ENCODE data around the gene LRRC47. TPM values are rescaled to one million over a fixed set of nuclear protein-coding genes. Genes with fewer than 3 reads are reported as not detected.

LRRC47 gene
- polyA plus RNA-seq, 1 experiment = 17.7 TPM

DNA sequence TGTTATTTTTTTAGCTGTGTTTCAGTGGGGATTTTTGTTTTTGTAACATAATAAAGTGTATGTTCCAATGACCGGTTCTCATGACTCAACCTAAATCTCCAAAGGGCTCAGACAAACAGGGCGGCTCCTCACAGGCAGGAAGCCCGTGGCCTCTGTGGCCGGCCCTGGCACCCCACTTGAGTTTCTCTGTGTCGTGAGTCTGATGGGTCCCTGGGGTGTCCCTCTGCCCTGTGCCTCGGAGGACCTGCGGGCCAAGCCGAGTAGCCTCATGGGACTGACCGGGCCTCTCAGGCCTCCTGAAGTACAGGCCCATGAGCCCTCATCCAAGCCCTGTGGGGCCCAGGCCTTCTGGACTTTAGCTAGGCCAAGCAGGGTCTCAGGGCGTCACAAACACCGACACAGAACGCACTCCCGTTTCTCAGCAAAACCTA, 60.2 kb downstream of the LRRC47 start:
- no peak for DNase-seq (ENCODE audit: low read depth)
- no peak overlapping the region for H3K4me3 ChIP-seq (ENCODE audit: low read depth, low read length)
- CTCF ChIA-PET = interaction anchor here (0.7 kb wide), 1 partner anchor 12 kb away, joined by 3 read pairs; no protein-coding TSS in a partner anchor
- H3K36me3 ChIP-seq (ENCODE audit: control insufficient read depth, insufficient read depth, low read length) = peaks cover 10% of the 10 kb centered on the region
- POLR2A ChIA-PET = no interaction called here
- TF ChIP-seq, protein P1, sequence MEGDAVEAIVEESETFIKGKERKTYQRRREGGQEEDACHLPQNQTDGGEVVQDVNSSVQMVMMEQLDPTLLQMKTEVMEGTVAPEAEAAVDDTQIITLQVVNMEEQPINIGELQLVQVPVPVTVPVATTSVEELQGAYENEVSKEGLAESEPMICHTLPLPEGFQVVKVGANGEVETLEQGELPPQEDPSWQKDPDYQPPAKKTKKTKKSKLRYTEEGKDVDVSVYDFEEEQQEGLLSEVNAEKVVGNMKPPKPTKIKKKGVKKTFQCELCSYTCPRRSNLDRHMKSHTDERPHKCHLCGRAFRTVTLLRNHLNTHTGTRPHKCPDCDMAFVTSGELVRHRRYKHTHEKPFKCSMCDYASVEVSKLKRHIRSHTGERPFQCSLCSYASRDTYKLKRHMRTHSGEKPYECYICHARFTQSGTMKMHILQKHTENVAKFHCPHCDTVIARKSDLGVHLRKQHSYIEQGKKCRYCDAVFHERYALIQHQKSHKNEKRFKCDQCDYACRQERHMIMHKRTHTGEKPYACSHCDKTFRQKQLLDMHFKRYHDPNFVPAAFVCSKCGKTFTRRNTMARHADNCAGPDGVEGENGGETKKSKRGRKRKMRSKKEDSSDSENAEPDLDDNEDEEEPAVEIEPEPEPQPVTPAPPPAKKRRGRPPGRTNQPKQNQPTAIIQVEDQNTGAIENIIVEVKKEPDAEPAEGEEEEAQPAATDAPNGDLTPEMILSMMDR (IDR thresholded peaks at IDR 0.05; ENCODE audit: insufficient read depth, low read depth, low read length) = no peak
- H3K27me3 ChIP-seq (ENCODE audit: control insufficient read depth, insufficient read depth, low read length) = no peaks in the 10 kb centered on the region; the same call in 1 of the 2 replicates

DNA sequence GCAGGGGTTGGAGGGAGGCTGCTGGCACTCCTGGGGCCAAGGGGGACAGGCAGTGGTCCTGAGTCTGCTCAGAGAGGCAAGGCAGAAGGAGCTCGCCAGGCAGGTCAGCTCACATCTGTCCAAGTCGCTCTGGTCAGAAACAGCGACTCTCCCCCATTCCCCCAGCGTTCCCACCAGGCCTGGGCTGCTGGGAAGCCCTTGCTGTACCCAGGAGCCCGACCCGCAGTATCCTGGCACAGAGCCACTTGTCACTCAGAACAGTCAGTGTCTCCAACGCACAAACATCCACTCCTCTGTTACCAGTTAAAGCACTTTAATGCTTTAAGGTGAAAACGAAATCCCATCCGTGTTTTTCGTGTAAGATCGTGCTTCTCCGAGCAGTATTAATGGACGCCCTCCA, 60.6 kb downstream of the LRRC47 start:
- TF ChIP-seq, protein P1 (IDR thresholded peaks at IDR 0.05; ENCODE audit: insufficient read depth, low read depth, low read length) = no peak
- Histone ChIP-seq H3K36me3 (ENCODE audit: control insufficient read depth, insufficient read depth, low read length) (peaks cover 10% of the 10 kb centered on the region), H3K4me3 (ENCODE audit: low read depth, low read length) (no peak overlapping the region), H3K27me3 (ENCODE audit: control insufficient read depth, insufficient read depth, low read length) (no peaks in the 10 kb centered on the region; the same call in 1 of the 2 replicates)
- DNase-seq (ENCODE audit: low read depth) = no peak
- ChIA-PET CTCF (interaction anchor here (3.7 kb wide), 1 partner anchor 11 kb away, joined by 30 read pairs; no protein-coding TSS in a partner anchor), POLR2A (no interaction called here)

DNA sequence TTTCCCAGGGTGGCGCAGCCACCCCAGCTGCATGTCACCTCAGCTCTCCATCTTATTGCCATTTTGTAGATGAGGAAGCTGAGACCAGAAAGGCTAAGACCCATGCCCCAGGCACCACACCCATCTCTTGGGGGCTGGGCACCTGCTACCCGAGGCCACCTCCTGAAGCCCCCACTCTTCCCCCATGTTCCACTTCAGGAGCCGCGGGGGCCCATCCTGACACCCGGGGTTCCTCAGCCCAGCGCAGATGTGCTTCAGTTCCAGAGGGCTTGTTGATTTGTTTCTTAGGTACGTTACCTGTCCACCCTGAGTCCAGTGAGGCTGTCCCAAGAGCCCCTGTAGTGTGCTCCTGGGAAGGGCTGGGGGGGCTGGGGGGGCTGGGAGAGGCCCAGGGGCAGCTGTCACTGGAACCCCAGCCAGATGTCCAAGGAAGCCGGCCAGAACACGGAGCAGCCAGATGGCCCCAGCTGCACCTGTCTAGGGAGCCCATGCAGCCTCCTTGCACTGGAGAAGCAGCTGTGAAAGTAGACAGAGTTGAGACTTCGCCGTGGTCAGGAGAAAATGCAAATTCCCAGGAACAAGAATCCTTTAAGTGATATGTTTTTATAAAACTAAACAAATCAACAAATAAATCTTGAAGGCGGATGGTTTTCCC, 61.1 kb downstream of the LRRC47 start:
- no peaks in the 10 kb centered on the region; the same call in 1 of the 2 replicates for H3K27me3 ChIP-seq (ENCODE audit: control insufficient read depth, insufficient read depth, low read length)
- no peak for DNase-seq (ENCODE audit: low read depth)
- ChIA-PET POLR2A (interaction anchor here (0.6 kb wide), 1 partner anchor 75 kb away, joined by 3 read pairs; no protein-coding TSS in a partner anchor), CTCF (interaction anchor here (3.7 kb wide), 1 partner anchor 11 kb away, joined by 30 read pairs; no protein-coding TSS in a partner anchor)
- H3K4me3 ChIP-seq (ENCODE audit: low read depth, low read length) = no peak overlapping the region
- peaks cover 9% of the 10 kb centered on the region for H3K36me3 ChIP-seq (ENCODE audit: control insufficient read depth, insufficient read depth, low read length)
- TF ChIP-seq, protein P1 (IDR thresholded peaks at IDR 0.05; ENCODE audit: insufficient read depth, low read depth, low read length) = no peak

DNA sequence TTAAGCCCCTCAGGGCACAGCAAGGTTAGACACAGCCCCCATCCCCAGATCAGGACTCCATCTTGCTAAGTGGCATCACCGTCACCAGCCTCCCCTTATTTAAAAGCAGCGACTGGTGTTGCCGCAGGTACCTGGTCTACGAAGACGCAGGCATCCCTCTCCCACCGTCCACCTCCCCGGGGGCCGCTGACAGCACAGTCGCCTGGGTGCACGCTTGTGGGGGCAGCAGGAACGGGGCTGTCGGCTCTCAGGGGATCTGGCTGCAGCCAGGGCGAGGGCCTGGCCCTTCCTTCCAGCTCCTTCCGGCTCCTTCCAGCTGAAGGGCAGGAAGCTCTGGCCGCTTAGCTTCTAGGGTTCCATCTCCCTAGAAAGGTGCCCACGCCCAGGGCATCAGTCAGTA, 61.7 kb downstream of the LRRC47 start:
- Histone ChIP-seq H3K36me3 (ENCODE audit: control insufficient read depth, insufficient read depth, low read length) (peaks cover 8% of the 10 kb centered on the region), H3K27me3 (ENCODE audit: control insufficient read depth, insufficient read depth, low read length) (no peaks in the 10 kb centered on the region; the same call in 1 of the 2 replicates), H3K4me3 (ENCODE audit: low read depth, low read length) (no peak overlapping the region)
- DNase-seq (ENCODE audit: low read depth) = no peak
- CTCF ChIA-PET = interaction anchor here (3.7 kb wide), 1 partner anchor 10 kb away, joined by 30 read pairs; no protein-coding TSS in a partner anchor
- POLR2A ChIA-PET = interaction anchor here (0.6 kb wide), 1 partner anchor 75 kb away, joined by 3 read pairs; no protein-coding TSS in a partner anchor
- TF ChIP-seq, protein P1 (IDR thresholded peaks at IDR 0.05; ENCODE audit: insufficient read depth, low read depth, low read length) = no peak

DNA sequence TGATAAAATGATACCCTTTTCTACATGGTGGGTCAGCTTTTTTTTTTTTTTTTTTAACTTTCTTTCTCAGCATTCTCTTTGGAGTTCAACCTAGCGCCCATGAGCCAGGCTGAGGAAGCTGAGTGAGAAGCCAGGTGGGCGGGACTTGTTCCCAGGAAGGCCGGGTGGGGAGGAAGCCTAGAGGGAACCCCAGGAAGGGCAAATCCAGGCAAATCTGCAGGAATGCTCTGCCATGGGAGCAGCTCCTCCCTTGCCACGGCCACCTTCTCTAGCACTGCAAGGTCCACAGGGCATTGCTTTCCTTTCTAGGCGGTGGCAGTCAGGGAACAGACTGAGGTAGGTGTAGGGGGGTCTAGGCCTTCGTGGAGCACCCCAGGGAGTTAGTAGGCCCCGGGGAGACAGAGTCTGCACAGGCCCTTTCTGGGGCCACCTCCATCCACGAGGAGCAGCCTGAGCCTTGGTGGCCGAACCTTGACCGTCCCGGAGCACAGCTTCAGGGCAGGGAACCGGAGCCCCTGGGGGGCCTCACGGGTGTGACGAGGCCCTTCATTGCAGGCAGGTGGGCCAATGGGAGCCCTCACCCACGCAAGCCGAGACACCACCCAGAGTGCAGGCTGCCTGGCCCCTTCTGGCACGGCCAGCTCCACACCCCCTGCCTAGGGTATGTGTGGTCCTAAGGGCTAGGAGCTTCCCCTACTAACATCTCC, 62.3 kb downstream of the LRRC47 start:
- no peak overlapping the region for H3K4me3 ChIP-seq (ENCODE audit: low read depth, low read length)
- no peaks in the 10 kb centered on the region; the same call in 1 of the 2 replicates for H3K27me3 ChIP-seq (ENCODE audit: control insufficient read depth, insufficient read depth, low read length)
- POLR2A ChIA-PET = interaction anchor here (0.5 kb wide), 1 partner anchor 281 kb away, joined by 3 read pairs; no protein-coding TSS in a partner anchor
- peaks cover 8% of the 10 kb centered on the region for H3K36me3 ChIP-seq (ENCODE audit: control insufficient read depth, insufficient read depth, low read length)
- DNase-seq (ENCODE audit: low read depth) = no peak
- CTCF ChIA-PET = interaction anchor here (0.9 to 3.7 kb wide), 2 partner anchors 10 to 11 kb away, joined by 3 to 30 read pairs; no protein-coding TSS in a partner anchor
- TF ChIP-seq, protein P1 (IDR thresholded peaks at IDR 0.05; ENCODE audit: insufficient read depth, low read depth, low read length) = no peak

Measured in BJ (cell line).